ENCODE results near the gene PCDHGC3. TPM values are rescaled to one million over a fixed set of nuclear protein-coding genes. Genes with fewer than 3 reads are reported as not detected.

Gene PCDHGC3
- total RNA-seq, 1 experiment from 2014 or later, result 29.1 TPM

GRCh38 chr5:141486091-141486490 is 10.3 kb downstream of the PCDHGC3 start (continued):
- TF ChIP-seq E2F1 (CRISPR knock-in tag; IDR thresholded peaks at IDR 0.05), result no peak
- TF ChIP-seq ZNF416 (CRISPR knock-in tag; IDR thresholded peaks at IDR 0.05), result no peak
- TF ChIP-seq ATF1 (CRISPR knock-in tag; IDR thresholded peaks at IDR 0.05), result no peak

DNA sequence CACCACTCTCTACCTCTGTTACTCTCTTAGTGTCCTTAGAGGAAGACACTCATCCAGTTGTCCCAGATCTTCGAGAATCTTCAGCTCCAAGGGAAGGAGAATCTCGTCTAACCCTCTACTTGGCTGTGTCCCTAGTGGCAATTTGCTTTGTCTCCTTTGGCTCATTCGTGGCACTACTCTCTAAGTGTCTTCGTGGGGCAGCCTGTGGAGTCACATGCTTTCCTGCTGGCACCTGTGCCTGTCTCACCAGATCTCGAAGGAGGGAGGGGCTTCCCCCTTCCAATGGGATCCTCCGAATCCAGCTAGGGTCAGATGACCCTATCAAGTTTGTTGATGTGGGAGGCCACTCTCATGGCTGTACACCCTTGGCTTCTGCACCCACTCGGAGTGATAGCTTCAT is 11.4 kb downstream of the PCDHGC3 start:
- H3K4me3 Mint-ChIP-seq, result no peak overlapping the region
- POLR2A ChIA-PET, result no interaction called here
- peaks cover 16% of the 10 kb centered on the region for H3K36me3 Mint-ChIP-seq
- peaks cover 56% of the 10 kb centered on the region for H3K27me3 Mint-ChIP-seq (ENCODE audit: low read depth)
- CTCF ChIA-PET, result interaction anchor here (1.2 to 4.6 kb wide), 4 partner anchors 9 to 38 kb away, joined by 4 to 42 read pairs (median 36); partner anchors contain the start of gene PCDHGC3
- no peak for DNase-seq (ENCODE audit: low spot score)
- TF ChIP-seq ATF1 (CRISPR knock-in tag; IDR thresholded peaks at IDR 0.05), result no peak
- ATAC-seq, result no peak
- no peaks in the 10 kb centered on the region for H3K9me3 Mint-ChIP-seq
- no peak overlapping the region for H3K27ac Mint-ChIP-seq
- H3K4me1 Mint-ChIP-seq, result peaks cover 65% of the 10 kb centered on the region

DNA sequence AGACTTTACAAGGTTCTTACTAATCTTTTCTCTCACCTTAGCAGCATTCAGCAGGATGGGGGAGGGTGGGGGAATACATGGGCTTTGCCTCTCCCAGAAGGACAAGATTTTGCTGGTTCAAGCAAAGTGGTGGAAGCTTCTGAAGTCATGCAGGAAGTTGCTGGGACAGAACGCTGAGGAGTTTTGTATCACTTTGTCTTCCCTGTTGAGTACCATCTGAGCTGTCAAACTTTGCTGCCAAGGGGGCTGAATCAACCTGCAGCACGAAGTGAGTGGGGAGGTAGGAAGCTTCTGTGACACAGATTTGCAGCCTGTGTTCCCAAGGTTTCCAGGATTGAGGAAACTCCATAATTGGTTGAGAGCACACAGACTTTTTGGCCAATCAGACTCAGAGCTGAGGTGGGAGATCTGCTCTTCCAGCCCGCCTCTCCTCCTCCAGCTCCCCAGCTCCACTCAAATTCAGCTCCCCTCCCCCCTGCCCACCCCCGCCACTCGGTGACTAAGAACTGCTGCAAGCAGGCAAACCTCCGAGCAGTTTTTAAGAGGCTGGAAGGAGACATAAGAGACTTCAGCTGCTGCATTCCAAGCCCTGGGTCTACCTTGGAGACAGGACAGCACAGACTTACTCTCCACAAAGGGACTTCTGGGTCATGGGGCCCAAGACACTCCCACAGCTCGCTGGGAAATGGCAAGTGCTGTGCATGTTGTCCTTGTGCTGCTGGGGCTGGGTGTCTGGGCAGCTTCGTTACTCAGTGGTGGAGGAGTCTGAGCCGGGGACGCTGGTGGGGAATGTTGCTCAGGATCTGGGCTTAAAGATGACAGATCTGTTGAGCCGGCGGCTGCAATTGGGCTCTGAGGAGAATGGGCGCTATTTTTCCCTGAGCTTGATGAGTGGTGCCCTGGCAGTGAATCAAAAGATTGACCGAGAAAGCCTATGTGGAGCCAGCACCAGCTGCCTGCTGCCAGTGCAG is 13.1 kb downstream of the PCDHGC3 start, which contains the start of gene PCDHGC5:
PCDHGC5 (plus strand) TSS at position 491 of the 971 bp plus-strand sequence; CDS start at position 651, 160 bp downstream.
- peaks cover 16% of the 10 kb centered on the region for H3K36me3 Mint-ChIP-seq
- no peak for ATAC-seq
- CTCF ChIA-PET, result interaction anchor here (0.9 to 4.1 kb wide), 10 partner anchors 10 to 266 kb away, joined by 3 to 36 read pairs (median 6); partner anchors contain the start of genes PCDHB14, PCDHGA10, PCDHGA11 and PCDHGA12
- peaks cover 50% of the 10 kb centered on the region for H3K4me1 Mint-ChIP-seq
- POLR2A ChIA-PET, result interaction anchor here (1.7 kb wide), 1 partner anchor 11 kb away, joined by 6 read pairs; no protein-coding TSS in a partner anchor
- H3K27ac Mint-ChIP-seq, result no peak within 1 kb of the TSS
- no peak within 1 kb of the TSS for H3K4me3 Mint-ChIP-seq
- H3K9me3 Mint-ChIP-seq, result no peaks in the 10 kb centered on the region
- H3K27me3 Mint-ChIP-seq (ENCODE audit: low read depth), result peaks cover 73% of the 10 kb centered on the region
- no peak for DNase-seq (ENCODE audit: low spot score)
- TF ChIP-seq ZNF121 (CRISPR knock-in tag; IDR thresholded peaks at IDR 0.05) (peak; percentile 38; the same call in 1 of the 2 replicates), SP1 (CRISPR knock-in tag; conservative IDR thresholded peaks at IDR 0.05) (no peak)
- TF ChIP-seq, protein P1, sequence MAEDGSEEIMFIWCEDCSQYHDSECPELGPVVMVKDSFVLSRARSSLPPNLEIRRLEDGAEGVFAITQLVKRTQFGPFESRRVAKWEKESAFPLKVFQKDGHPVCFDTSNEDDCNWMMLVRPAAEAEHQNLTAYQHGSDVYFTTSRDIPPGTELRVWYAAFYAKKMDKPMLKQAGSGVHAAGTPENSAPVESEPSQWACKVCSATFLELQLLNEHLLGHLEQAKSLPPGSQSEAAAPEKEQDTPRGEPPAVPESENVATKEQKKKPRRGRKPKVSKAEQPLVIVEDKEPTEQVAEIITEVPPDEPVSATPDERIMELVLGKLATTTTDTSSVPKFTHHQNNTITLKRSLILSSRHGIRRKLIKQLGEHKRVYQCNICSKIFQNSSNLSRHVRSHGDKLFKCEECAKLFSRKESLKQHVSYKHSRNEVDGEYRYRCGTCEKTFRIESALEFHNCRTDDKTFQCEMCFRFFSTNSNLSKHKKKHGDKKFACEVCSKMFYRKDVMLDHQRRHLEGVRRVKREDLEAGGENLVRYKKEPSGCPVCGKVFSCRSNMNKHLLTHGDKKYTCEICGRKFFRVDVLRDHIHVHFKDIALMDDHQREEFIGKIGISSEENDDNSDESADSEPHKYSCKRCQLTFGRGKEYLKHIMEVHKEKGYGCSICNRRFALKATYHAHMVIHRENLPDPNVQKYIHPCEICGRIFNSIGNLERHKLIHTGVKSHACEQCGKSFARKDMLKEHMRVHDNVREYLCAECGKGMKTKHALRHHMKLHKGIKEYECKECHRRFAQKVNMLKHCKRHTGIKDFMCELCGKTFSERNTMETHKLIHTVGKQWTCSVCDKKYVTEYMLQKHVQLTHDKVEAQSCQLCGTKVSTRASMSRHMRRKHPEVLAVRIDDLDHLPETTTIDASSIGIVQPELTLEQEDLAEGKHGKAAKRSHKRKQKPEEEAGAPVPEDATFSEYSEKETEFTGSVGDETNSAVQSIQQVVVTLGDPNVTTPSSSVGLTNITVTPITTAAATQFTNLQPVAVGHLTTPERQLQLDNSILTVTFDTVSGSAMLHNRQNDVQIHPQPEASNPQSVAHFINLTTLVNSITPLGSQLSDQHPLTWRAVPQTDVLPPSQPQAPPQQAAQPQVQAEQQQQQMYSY (CRISPR knock-in tag; IDR thresholded peaks at IDR 0.05), result no peak

DNA sequence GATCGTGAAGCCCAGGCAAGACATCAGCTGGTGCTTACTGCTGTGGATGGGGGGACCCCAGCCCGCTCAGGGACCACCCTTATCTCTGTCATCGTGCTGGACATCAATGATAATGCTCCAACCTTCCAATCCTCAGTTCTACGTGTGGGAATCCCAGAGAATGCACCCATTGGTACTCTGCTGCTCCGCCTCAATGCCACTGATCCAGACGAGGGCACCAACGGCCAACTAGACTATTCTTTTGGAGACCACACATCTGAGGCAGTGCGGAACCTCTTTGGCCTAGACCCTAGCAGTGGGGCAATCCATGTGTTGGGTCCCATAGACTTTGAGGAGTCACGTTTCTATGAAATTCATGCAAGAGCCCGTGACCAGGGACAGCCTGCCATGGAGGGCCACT is 14.1 kb downstream of the PCDHGC3 start:
- Mint-ChIP-seq H3K27me3 (ENCODE audit: low read depth) (peaks cover 77% of the 10 kb centered on the region), H3K36me3 (peaks cover 16% of the 10 kb centered on the region), H3K27ac (no peak overlapping the region), H3K4me3 (no peak overlapping the region), H3K4me1 (peaks cover 54% of the 10 kb centered on the region), H3K9me3 (no peaks in the 10 kb centered on the region)
- POLR2A ChIA-PET, result no interaction called here
- ATAC-seq, result no peak
- CTCF ChIA-PET, result interaction anchor here (1.2 to 4.1 kb wide), 4 partner anchors 11 to 77 kb away, joined by 4 to 36 read pairs (median 10); partner anchors contain the start of genes PCDHGA10, PCDHGA11 and PCDHGC3
- DNase-seq (ENCODE audit: low spot score), result no peak
- TF ChIP-seq SMAD3 (CRISPR knock-in tag; IDR thresholded peaks at IDR 0.05; ENCODE audit: borderline replicate concordance) (no peak), ATF6 (CRISPR knock-in tag; IDR thresholded peaks at IDR 0.05) (no peak), FOXJ3 (CRISPR knock-in tag; IDR thresholded peaks at IDR 0.05; ENCODE audit: borderline replicate concordance) (no peak), CREB1 (CRISPR knock-in tag; IDR thresholded peaks at IDR 0.05) (no peak), E2F4 (CRISPR knock-in tag; IDR thresholded peaks at IDR 0.05; ENCODE audit: borderline replicate concordance, low read depth) (no peak), ZNF121 (CRISPR knock-in tag; IDR thresholded peaks at IDR 0.05) (no peak), ESRRA (CRISPR knock-in tag; IDR thresholded peaks at IDR 0.05; ENCODE audit: borderline replicate concordance) (no peak), CREM (CRISPR knock-in tag; IDR thresholded peaks at IDR 0.05) (no peak), OVOL2 (CRISPR knock-in tag; IDR thresholded peaks at IDR 0.05; ENCODE audit: borderline replicate concordance) (no peak), ZNF416 (CRISPR knock-in tag; IDR thresholded peaks at IDR 0.05) (no peak), GRHL2 (CRISPR knock-in tag; IDR thresholded peaks at IDR 0.05; ENCODE audit: insufficient replicate concordance, severe bottlenecking) (no peak)
- TF ChIP-seq, protein P2, sequence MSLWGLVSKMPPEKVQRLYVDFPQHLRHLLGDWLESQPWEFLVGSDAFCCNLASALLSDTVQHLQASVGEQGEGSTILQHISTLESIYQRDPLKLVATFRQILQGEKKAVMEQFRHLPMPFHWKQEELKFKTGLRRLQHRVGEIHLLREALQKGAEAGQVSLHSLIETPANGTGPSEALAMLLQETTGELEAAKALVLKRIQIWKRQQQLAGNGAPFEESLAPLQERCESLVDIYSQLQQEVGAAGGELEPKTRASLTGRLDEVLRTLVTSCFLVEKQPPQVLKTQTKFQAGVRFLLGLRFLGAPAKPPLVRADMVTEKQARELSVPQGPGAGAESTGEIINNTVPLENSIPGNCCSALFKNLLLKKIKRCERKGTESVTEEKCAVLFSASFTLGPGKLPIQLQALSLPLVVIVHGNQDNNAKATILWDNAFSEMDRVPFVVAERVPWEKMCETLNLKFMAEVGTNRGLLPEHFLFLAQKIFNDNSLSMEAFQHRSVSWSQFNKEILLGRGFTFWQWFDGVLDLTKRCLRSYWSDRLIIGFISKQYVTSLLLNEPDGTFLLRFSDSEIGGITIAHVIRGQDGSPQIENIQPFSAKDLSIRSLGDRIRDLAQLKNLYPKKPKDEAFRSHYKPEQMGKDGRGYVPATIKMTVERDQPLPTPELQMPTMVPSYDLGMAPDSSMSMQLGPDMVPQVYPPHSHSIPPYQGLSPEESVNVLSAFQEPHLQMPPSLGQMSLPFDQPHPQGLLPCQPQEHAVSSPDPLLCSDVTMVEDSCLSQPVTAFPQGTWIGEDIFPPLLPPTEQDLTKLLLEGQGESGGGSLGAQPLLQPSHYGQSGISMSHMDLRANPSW (CRISPR knock-in tag; conservative IDR thresholded peaks at IDR 0.05; ENCODE audit: low read depth), result no peak

All from WTC11 (cell line).